Thymus (tissue), 11 donors: Measurements from ENCODE around the gene PHLDA3. TPM values are rescaled to one million over a fixed set of nuclear protein-coding genes. Genes with fewer than 3 reads are reported as not detected.

Experiments used
- DNase-seq, 9 donors: peaks; one replicate each; pipeline ENCODE4 v3.0.0-alpha.2; 2013; ENCODE audit warnings: low spot score in 9 of 9, low read depth in 6 of 9, missing footprints in 1 of 9
- H3K27ac ChIP-seq, 2 donors: one replicate each; pipeline ENCODE4 v1.5.1; 2013; ENCODE audit warnings: control low read depth in 1 of 2, low read depth in 1 of 2, low read length in 1 of 2, mild to moderate bottlenecking in 1 of 2, moderate library complexity in 1 of 2
- H3K27me3 ChIP-seq, 2 donors: one replicate each; pipeline ENCODE4 v1.5.1; 2013; ENCODE audit warnings: low read length in 1 of 2; ENCODE audit not compliant: control insufficient read depth in 2 of 2, insufficient read depth in 1 of 2
- H3K36me3 ChIP-seq, 2 donors: one replicate each; pipeline ENCODE4 v1.5.1; 2013; ENCODE audit warnings: low read length in 1 of 2, mild to moderate bottlenecking in 1 of 2, moderate library complexity in 1 of 2; ENCODE audit not compliant: control insufficient read depth in 2 of 2, insufficient read depth in 2 of 2
- H3K4me1 ChIP-seq, 2 donors: one replicate each; pipeline ENCODE4 v1.5.1; 2013; ENCODE audit warnings: low read length in 2 of 2; ENCODE audit not compliant: control insufficient read depth in 2 of 2, insufficient read depth in 2 of 2
- H3K4me3 ChIP-seq, 2 donors: one replicate each; pipeline ENCODE4 v1.5.1; 2013; ENCODE audit warnings: low read length in 2 of 2, control low read depth in 1 of 2, mild to moderate bottlenecking in 1 of 2
- H3K9me3 ChIP-seq, 2 donors: one replicate each; pipeline ENCODE4 v1.5.1; 2013; ENCODE audit warnings: low read length in 1 of 2, mild to moderate bottlenecking in 1 of 2; ENCODE audit not compliant: control insufficient read depth in 2 of 2, insufficient read depth in 1 of 2
- WGBS: extraction: QIAGEN DNeasy Blood & Tissue Kit; methylation state at CpG from one replicate; pipeline ENCODE4 v1.1.7; 2013; 5-methylcytosine and 5-hydroxymethylcytosine counted together
- polyA plus RNA-seq: library from polyadenylated mRNA; stranded (reverse); fragments of 200-250 nt; gene quantifications from one replicate; pipeline ENCODE4 v1.2.3, GENCODE V29; 2013
- total RNA-seq: library from RNA; stranded (reverse); fragments of 120-200 nt; gene quantifications from one replicate; pipeline ENCODE4 v1.2.4, GENCODE V29; 2013
- donor health status: healthy.

Gene PHLDA3
- total and polyA plus RNA-seq, 2 donors, result 14.4 to 31.7 TPM

DNA sequence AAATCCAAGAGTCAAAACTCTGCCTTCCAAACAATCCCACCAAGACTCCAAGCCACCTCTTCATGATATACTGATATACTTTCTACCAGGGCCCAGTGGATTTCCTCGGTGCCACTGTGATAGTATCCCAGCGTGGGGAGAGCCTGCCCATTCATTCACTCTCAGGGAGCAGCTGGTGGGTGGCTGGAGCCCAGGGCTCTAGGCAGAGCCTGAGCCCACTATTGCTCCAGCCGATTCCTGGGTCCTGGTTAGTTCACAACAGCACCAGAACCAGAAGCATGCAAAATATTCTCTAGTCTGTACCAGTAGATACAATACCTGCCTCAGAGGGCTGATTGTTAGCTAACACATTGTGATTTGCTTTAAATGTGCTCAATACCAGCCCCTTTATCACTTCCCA lies 37.1 kb upstream of the PHLDA3 start:
- no peaks in the 10 kb centered on the region for H3K9me3 ChIP-seq
- whole genome bisulfite sequencing, result 87% methylated on average over 3 of the region's 3 CpGs
- H3K4me1 ChIP-seq, result peaks cover 11 to 34% of the 10 kb centered on the region in 2 donors
- peak overlapping the region; percentile 53 to 59 for H3K4me3 ChIP-seq
- DNase-seq, result no peak
- H3K27ac ChIP-seq, result peak overlapping the region in 1 of 2 donors; percentile 90
- H3K27me3 ChIP-seq, result no peaks in the 10 kb centered on the region
- H3K36me3 ChIP-seq, result no peaks in the 10 kb centered on the region

DNA sequence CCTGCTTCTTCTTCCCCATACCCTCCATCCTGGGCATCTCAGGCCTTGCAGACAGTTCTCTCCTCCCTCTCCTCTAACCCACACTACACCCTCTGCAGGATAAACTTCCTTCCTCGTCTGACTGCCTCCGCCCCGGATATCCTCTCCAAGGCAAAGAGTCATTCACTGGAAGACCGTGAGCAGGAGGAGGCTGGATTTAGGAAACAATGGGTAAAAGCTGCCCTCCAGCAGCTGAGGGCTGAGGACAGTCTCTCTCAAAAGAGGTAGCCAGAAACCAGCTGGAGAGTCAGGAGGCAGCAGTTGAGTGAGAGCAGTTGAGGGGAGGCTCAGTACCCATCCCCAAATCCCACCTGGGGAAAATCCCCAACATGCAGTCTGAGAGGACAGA lies 36.5 kb upstream of the PHLDA3 start:
- Histone ChIP-seq H3K27me3 (no peaks in the 10 kb centered on the region), H3K27ac (no peak overlapping the region), H3K4me3 (no peak overlapping the region), H3K4me1 (peaks cover 11 to 35% of the 10 kb centered on the region in 2 donors), H3K36me3 (no peaks in the 10 kb centered on the region), H3K9me3 (no peaks in the 10 kb centered on the region)
- DNase-seq, result no peak
- WGBS, result 19% methylated on average over 4 of the region's 4 CpGs

DNA sequence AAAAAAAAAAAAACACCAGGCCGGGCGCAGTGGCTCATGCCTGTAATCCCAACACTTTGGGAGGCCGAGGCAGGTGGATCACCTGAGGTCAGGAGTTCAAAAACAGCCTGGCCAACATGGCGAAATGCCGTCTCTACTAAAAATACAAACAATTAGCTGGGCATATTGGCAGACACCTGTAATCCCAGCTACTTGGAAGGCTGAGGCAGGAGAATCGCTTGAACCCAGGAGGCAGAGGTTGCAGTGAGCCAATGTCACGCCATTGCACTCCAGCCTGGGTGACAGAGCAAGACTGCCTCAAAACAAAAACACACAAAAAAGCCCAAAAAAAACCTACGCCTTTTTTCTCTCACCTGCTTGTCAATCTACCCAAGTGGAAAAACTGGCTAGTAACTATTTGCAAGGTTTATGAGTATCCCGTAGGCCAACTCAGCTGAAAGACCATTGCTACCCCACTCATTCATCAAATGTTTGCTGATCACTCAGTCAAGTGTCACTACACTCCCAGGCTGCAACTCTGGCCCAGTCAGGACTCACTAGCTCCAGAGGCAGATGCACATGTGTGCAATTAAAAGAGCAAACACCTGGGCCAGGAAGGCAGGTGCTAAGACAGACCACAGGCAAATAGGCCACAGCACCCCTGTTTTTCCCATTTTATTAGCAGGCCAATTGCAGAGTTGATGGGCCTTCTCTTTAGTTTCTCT lies 36.0 kb upstream of the PHLDA3 start:
- DNase-seq, result no peak
- 91% methylated on average over 9 of the region's 9 CpGs for WGBS
- no peak overlapping the region for H3K4me3 ChIP-seq
- no peaks in the 10 kb centered on the region for H3K9me3 ChIP-seq
- H3K27me3 ChIP-seq, result no peaks in the 10 kb centered on the region
- peaks cover 11 to 38% of the 10 kb centered on the region in 2 donors for H3K4me1 ChIP-seq
- H3K36me3 ChIP-seq, result no peaks in the 10 kb centered on the region
- H3K27ac ChIP-seq, result no peak overlapping the region

DNA sequence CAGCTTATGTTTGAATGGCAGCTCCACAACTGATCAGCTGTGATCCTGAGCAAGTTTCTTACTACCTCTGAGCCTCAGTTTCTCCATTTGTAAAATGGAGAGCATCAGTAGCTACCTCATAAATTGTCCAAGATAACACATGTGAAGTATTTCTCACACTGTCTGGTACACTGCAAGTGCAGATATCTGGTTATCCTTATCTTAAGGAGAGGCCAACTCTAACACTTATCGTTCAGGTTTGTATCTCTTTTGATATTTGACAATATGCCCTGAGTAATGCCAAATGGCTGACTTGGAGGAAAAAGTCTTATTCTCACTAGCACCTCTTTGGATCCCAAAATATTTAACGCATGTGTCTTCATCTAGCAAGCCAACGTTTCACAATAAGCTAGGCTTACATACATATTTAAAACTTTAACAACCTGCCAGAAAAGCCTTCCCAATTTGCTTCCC lies 35.2 kb upstream of the PHLDA3 start:
- no peak overlapping the region for H3K4me3 ChIP-seq
- 95% methylated on average over 3 of the region's 3 CpGs for WGBS
- peak overlapping the region; percentile 37 to 57 for H3K27ac ChIP-seq

DNA sequence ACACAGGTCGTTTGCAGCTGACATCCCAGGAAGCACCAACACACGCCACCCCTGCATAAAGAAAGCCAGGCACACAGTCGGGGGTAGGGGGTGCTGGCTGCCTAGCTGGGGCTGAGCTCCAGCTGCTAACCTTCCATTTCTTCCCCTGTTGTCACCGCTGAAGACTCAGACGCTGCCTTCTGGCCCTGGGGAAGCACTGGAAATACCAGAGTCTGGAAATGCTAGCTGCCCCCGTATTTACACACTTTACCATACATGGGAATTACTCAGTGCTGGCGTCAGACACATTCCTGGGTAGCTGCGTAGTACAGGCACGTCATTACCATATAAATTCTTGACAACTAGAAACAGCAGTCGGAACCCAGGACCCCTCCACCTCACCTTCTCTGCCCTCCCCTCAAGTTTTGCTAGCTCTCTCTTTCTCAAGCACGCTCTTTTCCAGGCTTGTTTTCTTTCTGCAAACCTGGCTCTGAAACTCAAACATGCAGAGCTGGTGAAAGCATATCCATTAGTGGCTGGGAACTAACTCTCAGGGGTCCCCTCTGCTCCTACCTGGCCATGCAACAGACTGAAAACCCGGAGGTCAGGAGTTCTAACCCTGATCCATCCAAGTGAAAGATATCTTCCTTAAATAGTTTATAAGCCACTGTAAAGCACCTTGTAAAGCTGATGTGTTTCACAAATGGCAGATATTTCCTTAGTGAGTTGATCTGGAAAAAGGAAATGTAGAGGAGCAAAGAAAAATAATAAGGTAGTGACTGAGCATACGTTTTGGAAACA lies 34.6 kb upstream of the PHLDA3 start:
- Histone ChIP-seq H3K4me3 (no peak overlapping the region), H3K36me3 (peaks cover 0 to 4% of the 10 kb centered on the region in 2 donors), H3K4me1 (peaks cover 11 to 38% of the 10 kb centered on the region in 2 donors), H3K27me3 (no peaks in the 10 kb centered on the region), H3K9me3 (no peaks in the 10 kb centered on the region), H3K27ac (peak overlapping the region; percentile 60 to 68)
- no peak for DNase-seq
- 87% methylated on average over 13 of the region's 13 CpGs for WGBS

More for the DNA sequence above, 35.2 kb upstream of the PHLDA3 start:
- H3K9me3 ChIP-seq, result no peaks in the 10 kb centered on the region
- DNase-seq, result no peak
- no peaks in the 10 kb centered on the region for H3K36me3 ChIP-seq
- H3K4me1 ChIP-seq, result peaks cover 11 to 38% of the 10 kb centered on the region in 2 donors
- H3K27me3 ChIP-seq, result no peaks in the 10 kb centered on the region

DNA sequence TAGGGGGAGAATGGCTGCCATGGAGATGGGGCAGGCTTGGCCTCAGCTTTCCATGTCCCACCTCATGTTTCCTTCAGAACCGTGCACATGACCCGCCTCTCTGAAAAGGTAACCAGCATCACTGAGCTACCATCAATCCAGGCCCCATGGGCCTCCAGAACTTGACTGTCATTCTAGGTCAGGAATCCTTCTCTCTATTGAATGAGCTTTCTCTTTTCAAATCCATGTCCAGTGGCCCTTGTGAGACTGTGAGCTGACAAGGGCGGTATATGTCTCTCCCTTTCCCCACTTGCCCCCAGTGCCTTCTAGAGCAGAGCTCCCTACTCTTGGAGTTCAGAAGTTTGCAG lies 33.5 kb upstream of the PHLDA3 start:
- Histone ChIP-seq H3K4me3 (no peak overlapping the region), H3K9me3 (no peaks in the 10 kb centered on the region), H3K27ac (peak overlapping the region in 1 of 2 donors; percentile 21), H3K36me3 (peaks cover 0 to 6% of the 10 kb centered on the region in 2 donors), H3K4me1 (peaks cover 11 to 34% of the 10 kb centered on the region in 2 donors), H3K27me3 (no peaks in the 10 kb centered on the region)
- 91% methylated on average over 3 of the region's 3 CpGs for WGBS
- DNase-seq, result no peak

DNA sequence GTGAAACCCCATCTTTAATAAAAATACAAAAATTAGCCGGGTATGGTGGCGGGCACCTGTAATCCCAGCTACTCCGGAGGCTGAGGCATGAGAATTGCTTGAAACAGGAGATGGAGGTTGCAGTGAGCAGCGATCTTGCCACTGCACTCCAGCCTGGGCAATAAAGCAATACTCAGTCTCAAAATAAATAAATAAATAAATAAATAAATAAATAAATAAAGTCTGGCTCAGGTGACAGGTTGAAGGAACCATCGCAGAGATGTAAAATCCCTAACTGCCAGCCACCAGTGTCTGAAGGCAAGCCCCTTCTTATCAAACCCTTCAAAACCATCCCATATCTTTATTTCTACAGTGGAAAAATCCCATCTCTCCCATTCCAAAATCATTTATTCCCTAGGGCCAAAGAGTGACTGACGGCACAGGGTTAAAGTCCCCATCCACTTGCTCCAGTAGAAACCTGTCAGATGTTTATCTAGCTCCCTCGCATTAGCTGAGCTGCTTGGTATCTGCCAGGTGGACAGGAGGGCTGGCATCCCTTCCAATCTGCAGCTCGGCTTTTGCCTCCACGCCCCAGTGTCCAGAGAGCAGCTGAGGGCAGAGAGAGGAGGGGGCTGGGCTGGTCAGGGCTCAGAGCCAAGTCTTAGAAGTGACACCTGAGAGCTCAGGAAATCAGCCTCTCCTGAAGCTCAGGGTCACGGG lies 33.0 kb upstream of the PHLDA3 start:
- peak overlapping the region in 1 of 2 donors; percentile 21 for H3K27ac ChIP-seq
- H3K27me3 ChIP-seq, result no peaks in the 10 kb centered on the region
- no peak overlapping the region for H3K4me3 ChIP-seq
- H3K9me3 ChIP-seq, result no peaks in the 10 kb centered on the region
- H3K4me1 ChIP-seq, result peaks cover 11 to 29% of the 10 kb centered on the region in 2 donors
- peaks cover 0 to 6% of the 10 kb centered on the region in 2 donors for H3K36me3 ChIP-seq
- DNase-seq, result no peak
- 84% methylated on average over 10 of the region's 10 CpGs for WGBS

DNA sequence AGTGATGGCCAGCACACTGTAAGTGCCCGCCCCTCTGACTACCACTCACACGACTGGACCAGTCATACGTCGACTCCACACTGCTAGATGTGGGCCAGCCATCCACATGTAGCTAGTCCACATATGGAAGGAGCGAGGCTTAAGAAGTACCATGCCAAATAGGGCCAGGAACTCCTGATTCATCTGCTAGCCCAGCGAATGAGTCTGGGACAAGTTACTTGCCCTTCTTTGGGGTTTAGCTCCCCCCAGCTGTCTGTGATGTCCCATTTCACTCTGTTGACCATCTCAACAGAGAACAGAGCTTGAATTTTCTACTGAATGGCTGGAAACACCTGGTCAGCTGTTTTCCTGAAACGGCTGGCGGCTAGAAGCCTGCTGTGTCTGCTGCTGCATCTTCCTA lies 32.2 kb upstream of the PHLDA3 start:
- Histone ChIP-seq H3K36me3 (peaks cover 0 to 6% of the 10 kb centered on the region in 2 donors), H3K27me3 (no peaks in the 10 kb centered on the region), H3K4me3 (no peak overlapping the region), H3K27ac (no peak overlapping the region), H3K4me1 (peaks cover 8 to 24% of the 10 kb centered on the region in 2 donors), H3K9me3 (no peaks in the 10 kb centered on the region)
- DNase-seq, result no peak
- WGBS, result 98% methylated on average over 8 of the region's 8 CpGs

DNA sequence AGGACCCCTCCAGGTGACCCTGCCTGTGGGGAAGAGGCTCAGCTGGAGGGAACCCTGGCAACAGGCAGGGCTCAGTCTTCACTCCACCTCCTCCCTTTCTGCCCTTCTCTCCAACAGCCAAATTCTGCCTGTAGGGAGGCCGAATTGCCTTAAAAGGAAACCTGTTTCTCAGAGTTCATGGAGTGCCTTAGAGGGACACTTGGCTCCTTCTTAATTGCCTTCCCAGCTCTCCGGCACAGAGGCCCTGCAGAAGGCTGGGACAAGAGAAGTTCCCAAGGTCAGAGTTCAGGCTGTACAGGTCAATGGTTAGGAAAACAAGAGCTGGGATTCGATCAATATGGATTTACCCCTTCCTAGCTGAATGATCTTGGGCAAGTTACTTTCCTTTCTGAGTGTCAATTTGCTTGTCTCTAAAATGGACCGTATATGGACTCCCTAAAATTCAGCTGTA lies 31.7 kb upstream of the PHLDA3 start:
- DNase-seq, result no peak
- Histone ChIP-seq H3K36me3 (peaks cover 0 to 6% of the 10 kb centered on the region in 2 donors), H3K4me3 (no peak overlapping the region), H3K27ac (peak overlapping the region in 1 of 2 donors; percentile 32), H3K4me1 (peaks cover 7 to 19% of the 10 kb centered on the region in 2 donors), H3K27me3 (no peaks in the 10 kb centered on the region), H3K9me3 (no peaks in the 10 kb centered on the region)
- 98% methylated on average over 4 of the region's 4 CpGs for WGBS
